GM06990 (cell line): ENCODE measurements around the gene MED27.

ENCODE experiments used
- DNase-seq: peaks from one replicate; pipeline ENCODE4 v3.0.0-alpha.2; 2011; ENCODE audit not compliant: insufficient read length; ENCODE audit errors: extremely low read depth
- H3K27me3 ChIP-seq: replicated peaks from 2 replicates; pipeline ENCODE4 v1.6.0; 2011; ENCODE audit warnings: low read length; ENCODE audit not compliant: control insufficient read depth, insufficient read depth
- H3K36me3 ChIP-seq: 2 replicates; pipeline ENCODE4 v1.5.1; 2011; ENCODE audit warnings: low read length; ENCODE audit not compliant: control insufficient read depth, insufficient read depth
- H3K4me3 ChIP-seq: replicated peaks from 2 replicates; pipeline ENCODE4 v1.5.1; 2011; ENCODE audit warnings: low read depth, mild to moderate bottlenecking, control low read depth, low read length
- TF ChIP-seq, protein P1 (sequence below): IDR thresholded peaks from 2 replicates; pipeline ENCODE4 v1.5.1; 2011; ENCODE audit warnings: low read length, control low read depth, mild to moderate bottlenecking, inconsistent platforms; ENCODE audit not compliant: insufficient read depth, poor library complexity, severe bottlenecking

MED27 gene

DNA sequence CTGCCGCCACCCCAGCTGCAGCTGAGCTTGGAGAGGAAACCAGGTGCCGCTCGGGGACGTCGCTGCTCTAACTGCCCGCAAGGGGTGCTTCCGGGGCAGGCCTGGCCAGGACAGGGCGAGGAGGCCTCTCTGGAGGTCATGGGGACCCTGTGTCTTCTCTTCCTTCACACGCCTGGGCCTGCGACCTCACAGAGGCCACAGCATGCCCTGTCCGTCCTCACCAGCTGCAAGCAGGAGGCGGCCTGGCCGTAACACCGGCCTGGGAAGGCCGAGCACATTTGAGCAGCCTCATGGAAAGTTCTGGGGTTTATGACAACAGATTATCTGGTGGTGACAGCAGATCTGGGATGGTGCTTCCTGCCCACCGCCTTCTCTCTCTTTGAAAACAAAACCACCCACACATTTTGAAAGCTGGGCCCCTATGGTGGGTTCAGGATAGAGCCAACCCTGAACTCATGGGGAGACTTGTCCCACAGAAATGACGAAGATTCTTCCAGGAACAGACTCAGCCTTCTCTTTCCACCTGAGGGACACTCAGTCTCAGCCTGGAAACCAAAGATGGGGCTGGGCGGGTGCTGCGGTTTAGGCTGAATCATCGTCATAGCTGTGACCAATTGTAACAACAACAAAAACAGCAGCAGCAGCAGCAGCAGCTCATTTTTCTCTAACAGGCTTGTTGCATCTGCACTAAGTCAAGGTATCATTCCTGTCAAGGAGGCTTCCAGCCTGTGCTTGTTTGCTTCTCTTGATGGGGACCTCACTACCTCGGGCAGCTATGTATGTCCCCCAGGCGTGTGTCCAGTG is 240.2 kb downstream of the MED27 start:
- TF ChIP-seq, protein P1, sequence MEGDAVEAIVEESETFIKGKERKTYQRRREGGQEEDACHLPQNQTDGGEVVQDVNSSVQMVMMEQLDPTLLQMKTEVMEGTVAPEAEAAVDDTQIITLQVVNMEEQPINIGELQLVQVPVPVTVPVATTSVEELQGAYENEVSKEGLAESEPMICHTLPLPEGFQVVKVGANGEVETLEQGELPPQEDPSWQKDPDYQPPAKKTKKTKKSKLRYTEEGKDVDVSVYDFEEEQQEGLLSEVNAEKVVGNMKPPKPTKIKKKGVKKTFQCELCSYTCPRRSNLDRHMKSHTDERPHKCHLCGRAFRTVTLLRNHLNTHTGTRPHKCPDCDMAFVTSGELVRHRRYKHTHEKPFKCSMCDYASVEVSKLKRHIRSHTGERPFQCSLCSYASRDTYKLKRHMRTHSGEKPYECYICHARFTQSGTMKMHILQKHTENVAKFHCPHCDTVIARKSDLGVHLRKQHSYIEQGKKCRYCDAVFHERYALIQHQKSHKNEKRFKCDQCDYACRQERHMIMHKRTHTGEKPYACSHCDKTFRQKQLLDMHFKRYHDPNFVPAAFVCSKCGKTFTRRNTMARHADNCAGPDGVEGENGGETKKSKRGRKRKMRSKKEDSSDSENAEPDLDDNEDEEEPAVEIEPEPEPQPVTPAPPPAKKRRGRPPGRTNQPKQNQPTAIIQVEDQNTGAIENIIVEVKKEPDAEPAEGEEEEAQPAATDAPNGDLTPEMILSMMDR, result no peak
- no peak for DNase-seq
- Histone ChIP-seq H3K36me3 (no peaks in the 10 kb centered on the region), H3K4me3 (no peak overlapping the region), H3K27me3 (no peaks in the 10 kb centered on the region; the same call in 1 of the 2 replicates)

DNA sequence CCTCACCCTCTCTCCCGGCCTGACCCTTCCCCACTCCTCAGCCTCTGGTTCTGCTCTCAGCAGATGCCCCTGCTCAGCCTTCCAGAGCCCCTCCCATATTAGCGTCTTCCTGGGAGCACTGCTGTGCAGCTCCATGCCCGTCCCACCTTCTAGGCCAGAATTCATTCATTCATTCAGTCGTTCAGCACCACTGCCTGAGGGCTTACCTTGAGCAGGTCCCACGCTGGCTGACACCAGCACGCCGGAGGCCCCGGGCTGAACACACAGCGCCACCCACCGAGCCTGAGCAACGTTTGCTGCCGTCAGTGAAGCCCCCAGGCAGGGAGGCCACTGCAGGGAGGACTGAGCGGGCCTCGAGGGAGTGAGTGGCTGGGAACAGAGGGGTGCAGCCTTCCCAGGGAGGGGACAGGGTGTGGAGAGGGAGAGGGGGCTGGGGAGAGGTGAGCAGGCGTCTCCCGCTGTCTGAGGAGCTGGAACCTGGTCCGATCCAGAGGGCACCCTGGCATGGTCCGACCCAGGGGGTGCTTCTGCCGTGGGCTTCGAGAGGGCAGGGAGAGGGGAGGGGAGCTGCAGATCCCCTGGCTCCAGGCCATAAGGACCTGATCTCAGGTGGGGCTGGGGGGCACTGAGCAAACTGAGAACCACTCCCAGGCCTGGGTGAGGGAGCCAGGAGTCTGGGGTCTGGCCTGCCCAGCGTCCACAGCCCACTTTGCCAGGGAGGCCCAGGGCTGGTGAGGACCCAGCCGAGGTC is 241.0 kb downstream of the MED27 start:
- Histone ChIP-seq H3K36me3 (no peaks in the 10 kb centered on the region), H3K4me3 (no peak overlapping the region), H3K27me3 (no peaks in the 10 kb centered on the region; the same call in 1 of the 2 replicates)
- DNase-seq, result no peak
- TF ChIP-seq, protein P1, result no peak

DNA sequence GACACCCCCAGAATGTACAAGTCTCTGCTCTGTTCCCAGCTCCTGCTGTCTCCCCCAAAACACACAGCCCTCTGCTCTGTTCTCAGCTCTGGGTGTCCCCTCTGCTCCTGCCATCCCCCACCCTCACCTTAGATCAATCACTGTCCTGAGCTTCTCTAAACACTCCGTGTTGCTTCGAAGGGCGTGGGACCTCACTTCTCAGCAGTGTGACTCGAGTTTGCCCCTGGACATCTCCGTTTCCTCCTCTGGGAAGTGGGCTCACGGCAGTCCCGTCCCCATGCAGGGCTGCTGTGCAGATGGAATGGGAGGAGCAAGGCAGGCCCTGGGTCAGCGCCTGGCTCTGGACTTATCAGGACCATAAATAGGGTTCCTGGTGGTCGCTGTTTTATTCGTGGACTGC is 241.8 kb downstream of the MED27 start:
- no peaks in the 10 kb centered on the region for H3K36me3 ChIP-seq
- H3K27me3 ChIP-seq, result no peaks in the 10 kb centered on the region; the same call in none of the 2 replicates
- TF ChIP-seq, protein P1, result no peak
- DNase-seq, result no peak
- no peak overlapping the region for H3K4me3 ChIP-seq

DNA sequence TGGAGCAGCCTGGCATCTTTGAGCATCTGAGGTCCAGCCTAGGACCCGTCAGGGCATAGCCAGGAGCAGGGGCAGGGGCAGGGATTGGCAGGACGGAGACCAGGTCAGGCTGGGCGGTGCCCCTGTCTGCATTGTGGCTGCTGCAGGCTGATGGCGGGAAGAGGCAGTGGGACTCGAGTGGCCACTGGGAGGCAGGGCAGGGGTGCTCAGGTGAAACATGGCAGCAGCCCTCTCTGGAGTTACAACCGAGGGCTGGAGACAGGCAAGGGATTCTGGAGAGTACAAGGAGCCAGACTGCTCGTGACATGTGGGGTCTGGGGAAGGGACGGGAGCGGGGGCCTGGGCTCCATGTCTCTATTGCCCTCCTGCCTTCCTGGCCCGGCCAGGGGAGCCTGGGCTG is 242.4 kb downstream of the MED27 start:
- TF ChIP-seq, protein P1, result peak; percentile 2
- Histone ChIP-seq H3K36me3 (no peaks in the 10 kb centered on the region), H3K27me3 (no peaks in the 10 kb centered on the region; the same call in 1 of the 2 replicates), H3K4me3 (no peak overlapping the region)
- DNase-seq, result no peak

DNA sequence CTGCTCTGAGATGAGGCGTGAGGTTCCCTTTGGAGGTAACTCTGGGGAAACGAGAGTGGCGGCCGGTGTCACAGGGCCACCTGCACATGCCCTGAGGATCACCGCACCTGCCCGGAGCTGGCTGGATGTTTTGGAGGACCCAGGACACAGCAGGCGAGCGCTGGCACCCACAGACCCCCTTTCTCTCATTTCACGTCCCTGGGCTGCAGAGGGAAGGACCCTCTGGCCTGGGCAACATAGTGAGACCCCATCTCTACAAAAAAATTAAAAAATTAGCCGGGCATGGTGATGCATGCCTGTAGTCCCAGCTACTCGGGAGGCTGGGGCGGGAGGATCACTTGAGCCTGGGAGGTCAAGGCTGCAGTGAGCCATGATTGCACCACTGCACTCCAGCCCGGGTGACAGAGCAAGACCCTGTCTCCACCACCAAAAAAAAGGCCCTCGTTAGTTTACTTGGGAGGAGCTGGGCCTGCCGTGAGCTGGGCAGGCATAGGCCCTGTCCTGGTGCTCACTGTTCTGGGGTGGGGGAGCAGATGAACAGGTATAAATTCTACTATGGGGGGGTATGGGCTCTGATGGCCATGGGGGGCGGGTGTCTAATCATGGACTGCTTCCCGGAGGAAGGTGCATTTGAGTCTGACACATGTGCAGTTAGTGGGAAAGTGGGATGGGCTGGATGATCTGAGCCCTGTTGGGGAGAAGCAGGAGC is 242.9 kb downstream of the MED27 start:
- TF ChIP-seq, protein P1, result no peak
- H3K4me3 ChIP-seq, result no peak overlapping the region
- no peaks in the 10 kb centered on the region; the same call in 1 of the 2 replicates for H3K27me3 ChIP-seq

More for the DNA sequence above, 242.9 kb downstream of the MED27 start:
- no peaks in the 10 kb centered on the region for H3K36me3 ChIP-seq
- DNase-seq, result no peak
